Stomach (tissue), 4 donors: ENCODE data around the gene MARCKSL1.

ENCODE experiments used
- CTCF ChIP-seq, 7 experiments: fragments of 450-650 bp in 4 of 7; fragments of 200-600 bp in 3 of 7; sonication (generic) in 3 of 7; IDR thresholded peaks; one replicate each; pipeline ENCODE4 v1.5.1; 2016 to 2019; ENCODE audit warnings: antibody characterized with exemption in 7 of 7, control low read depth in 2 of 7, mild to moderate bottlenecking in 1 of 7
- POLR2A ChIP-seq, 4 donors: fragments of 450-650 bp; IDR thresholded peaks; one replicate each; pipeline ENCODE4 v1.6.1; 2016; ENCODE audit warnings: antibody characterized with exemption in 4 of 4, control low read depth in 2 of 4, mild to moderate bottlenecking in 1 of 4, moderate library complexity in 1 of 4
- POLR2AphosphoS5 ChIP-seq, 3 donors: sonication (generic); formaldehyde crosslinking; IDR thresholded peaks; one replicate each; pipeline ENCODE4 v1.6.1; 2016; ENCODE audit warnings: antibody characterized with exemption in 3 of 3

GRCh38 chr1:32330558-32331151 is 5.4 kb downstream of the MARCKSL1 start:
- TF ChIP-seq POLR2AphosphoS5 (IDR thresholded peaks at IDR 0.05) (no peak), CTCF (IDR thresholded peaks at IDR 0.05) (no peak), POLR2A (IDR thresholded peaks at IDR 0.05) (no peak)
